ENCODE data around the gene CRIP1. TPM values are rescaled to one million over a fixed set of nuclear protein-coding genes. Genes with fewer than 3 reads are reported as not detected.

Gene CRIP1
- total and polyA plus RNA-seq, 2 donors (not counting 3 experiments of a cell fraction or from before 2014, with no cell fraction given) = 3.1 to 8.1 TPM

DNA sequence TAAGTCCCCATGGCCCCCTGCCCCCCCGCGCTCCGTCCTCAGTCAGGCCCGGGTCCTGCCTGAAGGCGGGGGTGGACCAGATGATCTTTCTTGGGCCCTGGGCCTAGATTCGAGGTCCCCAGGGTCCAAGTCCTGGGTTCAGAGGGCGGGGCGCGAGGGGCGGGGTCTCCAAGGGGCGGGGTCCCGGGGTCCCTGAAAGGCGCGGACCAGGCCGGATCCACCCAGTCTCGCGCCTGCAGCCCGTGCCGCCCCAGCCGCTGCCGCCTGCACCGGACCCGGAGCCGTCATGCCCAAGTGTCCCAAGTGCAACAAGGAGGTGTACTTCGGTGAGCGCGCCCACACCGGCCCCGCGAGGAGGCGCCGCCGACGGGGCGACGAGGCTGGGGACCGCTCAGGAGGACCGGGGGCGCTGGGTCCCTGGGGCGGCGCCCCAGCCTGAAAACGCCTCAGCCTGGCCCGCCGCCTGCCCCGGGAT is 325 bp downstream of the CRIP1 start:
- H3K9me3 ChIP-seq (replicated peaks; ENCODE audit: control insufficient read depth, insufficient read depth, low read length) = no peaks in the 10 kb centered on the region
- H3K27me3 ChIP-seq (ENCODE audit: control insufficient read depth in 2 of 2, insufficient read depth in 2 of 2, low read length in 2 of 2) = peaks cover 0 to 12% of the 10 kb centered on the region in 2 experiments
- no TSS peak for BruUV-seq (replicated peaks)
- H3K9me1 ChIP-seq (replicated peaks; ENCODE audit: control insufficient read depth, extremely low read depth, insufficient read depth, low read length) = no peaks in the 10 kb centered on the region
- TF ChIP-seq JUN (IDR thresholded peaks at IDR 0.05; ENCODE audit: borderline replicate concordance, insufficient read depth, insufficient read length, low read depth) = no peak
- TF ChIP-seq GATA2 (IDR thresholded peaks at IDR 0.05; ENCODE audit: insufficient read depth, insufficient read length, low read depth, low read length) = no peak
- TF ChIP-seq EZH2 (IDR thresholded peaks at IDR 0.05; ENCODE audit: borderline replicate concordance, low read depth, low read length, severe bottlenecking) = peak; percentile 84
- TF ChIP-seq FOS (IDR thresholded peaks at IDR 0.05; ENCODE audit: borderline replicate concordance, insufficient read depth, low read length) = no peak
- no peak for TF ChIP-seq MAX (IDR thresholded peaks at IDR 0.05; ENCODE audit: insufficient read depth, insufficient read length)
- H3K4me3 ChIP-seq (replicated peaks in 1 of 3; ENCODE audit: insufficient read depth in 1 of 3, low read depth in 1 of 3, low read length in 3 of 3) = no peak overlapping the region
- ChIA-PET POLR2A (no interaction called here), CTCF (interaction anchor here (0.9 to 1.5 kb wide), 4 partner anchors 10 to 116 kb away, joined by 3 to 6 read pairs (median 4); no protein-coding TSS in a partner anchor)
- dilution Hi-C loops (cut with MboI; ENCODE audit: extremely low pct_ligation_motif_present, low sequenced_read_pairs) = no loop called here
- intact Hi-C loops (cut with micrococcal nuclease) = no loop called here
- no peak for FAIRE-seq
- no peak for DNase-seq (ENCODE audit: low read depth, low spot score)
- no peak overlapping the region for H3K4me2 ChIP-seq (ENCODE audit: insufficient read depth, low read length)
- peaks cover 3% of the 10 kb centered on the region for H3K79me2 ChIP-seq (ENCODE audit: control insufficient read depth, insufficient read depth, low read length)
- H3K9ac ChIP-seq (replicated peaks; ENCODE audit: extremely low read depth, insufficient read depth, low read length) = no peak overlapping the region
- peaks cover 9% of the 10 kb centered on the region for H3K4me1 ChIP-seq (ENCODE audit: control insufficient read depth, extremely low read depth, insufficient read depth, low read length)
- H4K20me1 ChIP-seq (replicated peaks; ENCODE audit: control insufficient read depth, extremely low read depth, insufficient read depth, low read length) = no peaks in the 10 kb centered on the region
- no peaks in the 10 kb centered on the region for H3K36me3 ChIP-seq (ENCODE audit: control insufficient read depth in 2 of 2, extremely low read depth in 1 of 2, insufficient read depth in 2 of 2, low read length in 2 of 2)
- no peak overlapping the region for H3K27ac ChIP-seq (ENCODE audit: insufficient read depth, low read depth, low read length)
- H2AFZ ChIP-seq (ENCODE audit: low read depth, low read length) = no peak overlapping the region

DNA sequence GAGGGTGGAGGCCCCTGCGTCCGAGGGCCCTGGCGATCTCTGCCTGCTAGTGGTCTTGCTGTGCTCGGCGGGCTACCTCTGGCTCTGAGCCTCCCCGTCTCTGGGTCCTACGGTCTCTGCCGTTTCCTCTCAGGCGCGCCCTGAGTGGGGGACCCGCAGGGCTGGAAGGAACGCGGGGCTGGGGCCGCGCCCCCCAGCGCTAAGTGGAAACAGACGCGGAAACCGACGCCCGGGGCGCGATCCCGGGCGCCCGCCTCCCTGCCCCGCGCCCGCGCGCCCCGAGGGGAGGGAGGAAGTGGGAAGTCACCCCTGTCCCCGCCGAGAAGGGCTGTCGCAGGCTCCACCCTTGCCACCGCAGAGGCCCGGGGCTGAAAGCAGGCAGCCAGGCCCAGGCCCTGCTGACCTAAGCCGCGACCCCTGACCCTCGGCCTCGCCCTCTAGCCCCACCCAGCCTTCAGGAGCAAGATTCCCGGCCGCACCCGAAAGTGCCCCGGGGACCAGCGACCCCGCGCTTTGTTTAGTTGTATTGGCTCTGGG is 831 bp downstream of the CRIP1 start:
- dilution Hi-C loops (cut with MboI; ENCODE audit: extremely low pct_ligation_motif_present, low sequenced_read_pairs) (no loop called here), intact Hi-C loops (cut with micrococcal nuclease) (no loop called here)
- H3K27ac ChIP-seq (ENCODE audit: insufficient read depth, low read depth, low read length) = no peak overlapping the region
- H3K9me3 ChIP-seq (replicated peaks; ENCODE audit: control insufficient read depth, insufficient read depth, low read length) = no peaks in the 10 kb centered on the region
- no peaks in the 10 kb centered on the region for H3K36me3 ChIP-seq (ENCODE audit: control insufficient read depth in 2 of 2, extremely low read depth in 1 of 2, insufficient read depth in 2 of 2, low read length in 2 of 2)
- H3K9ac ChIP-seq (replicated peaks; ENCODE audit: extremely low read depth, insufficient read depth, low read length) = no peak overlapping the region
- H3K9me1 ChIP-seq (replicated peaks; ENCODE audit: control insufficient read depth, extremely low read depth, insufficient read depth, low read length) = no peaks in the 10 kb centered on the region
- no peak for DNase-seq (ENCODE audit: low read depth, low spot score)
- no peak overlapping the region for H3K4me2 ChIP-seq (ENCODE audit: insufficient read depth, low read length)
- no peak for FAIRE-seq
- CTCF ChIA-PET = interaction anchor here (1.5 kb wide), 1 partner anchor 39 kb away, joined by 3 read pairs; no protein-coding TSS in a partner anchor
- H3K4me3 ChIP-seq (replicated peaks in 1 of 3; ENCODE audit: insufficient read depth in 1 of 3, low read depth in 1 of 3, low read length in 3 of 3) = no peak overlapping the region
- H3K27me3 ChIP-seq (ENCODE audit: control insufficient read depth in 2 of 2, insufficient read depth in 2 of 2, low read length in 2 of 2) = peaks cover 0 to 12% of the 10 kb centered on the region in 2 experiments
- no peaks in the 10 kb centered on the region for H4K20me1 ChIP-seq (replicated peaks; ENCODE audit: control insufficient read depth, extremely low read depth, insufficient read depth, low read length)
- POLR2A ChIA-PET = no interaction called here
- BruUV-seq (replicated peaks) = no TSS peak
- no peak for TF ChIP-seq FOS (IDR thresholded peaks at IDR 0.05; ENCODE audit: borderline replicate concordance, insufficient read depth, low read length)
- no peak for TF ChIP-seq JUN (IDR thresholded peaks at IDR 0.05; ENCODE audit: borderline replicate concordance, insufficient read depth, insufficient read length, low read depth)
- no peak for TF ChIP-seq GATA2 (IDR thresholded peaks at IDR 0.05; ENCODE audit: insufficient read depth, insufficient read length, low read depth, low read length)
- peak; percentile 20 for TF ChIP-seq EZH2 (IDR thresholded peaks at IDR 0.05; ENCODE audit: borderline replicate concordance, low read depth, low read length, severe bottlenecking)
- H2AFZ ChIP-seq (ENCODE audit: low read depth, low read length) = no peak overlapping the region
- peaks cover 4% of the 10 kb centered on the region for H3K4me1 ChIP-seq (ENCODE audit: control insufficient read depth, extremely low read depth, insufficient read depth, low read length)
- H3K79me2 ChIP-seq (ENCODE audit: control insufficient read depth, insufficient read depth, low read length) = peaks cover 3% of the 10 kb centered on the region

All from endothelial cell of umbilical vein (primary cell).